ENCODE measurements around the gene RPL22L1. TPM values are rescaled to one million over a fixed set of nuclear protein-coding genes. Genes with fewer than 3 reads are reported as not detected.

The RPL22L1 gene
- total RNA-seq, 2 donors from 2014 or later, result 26.0 to 61.2 TPM

DNA sequence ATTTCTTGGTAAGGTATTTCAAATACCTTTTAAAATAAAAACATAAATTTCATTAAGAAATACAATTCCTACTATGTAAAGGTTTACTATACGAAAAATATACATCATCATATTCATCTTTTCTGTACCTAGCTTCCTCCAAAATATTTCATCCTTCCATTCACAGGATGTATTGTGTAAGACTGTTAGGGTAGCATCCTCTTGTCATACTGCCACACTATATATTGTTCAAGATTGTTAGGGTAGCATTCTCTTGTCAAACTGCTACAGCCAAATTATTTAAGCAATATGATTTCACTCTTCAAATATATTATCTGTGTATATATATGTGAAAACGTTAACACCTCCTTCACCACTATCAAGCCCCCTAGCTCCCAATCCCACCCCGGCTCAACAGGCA lies 3.5 kb downstream of the RPL22L1 start:
- no peak overlapping the region for H3K4me3 ChIP-seq
- intact Hi-C loops (cut with DNase I), result no loop called here
- WGBS, 2 donors, result 82 to 89% methylated on average over 3 of the region's 3 CpGs

DNA sequence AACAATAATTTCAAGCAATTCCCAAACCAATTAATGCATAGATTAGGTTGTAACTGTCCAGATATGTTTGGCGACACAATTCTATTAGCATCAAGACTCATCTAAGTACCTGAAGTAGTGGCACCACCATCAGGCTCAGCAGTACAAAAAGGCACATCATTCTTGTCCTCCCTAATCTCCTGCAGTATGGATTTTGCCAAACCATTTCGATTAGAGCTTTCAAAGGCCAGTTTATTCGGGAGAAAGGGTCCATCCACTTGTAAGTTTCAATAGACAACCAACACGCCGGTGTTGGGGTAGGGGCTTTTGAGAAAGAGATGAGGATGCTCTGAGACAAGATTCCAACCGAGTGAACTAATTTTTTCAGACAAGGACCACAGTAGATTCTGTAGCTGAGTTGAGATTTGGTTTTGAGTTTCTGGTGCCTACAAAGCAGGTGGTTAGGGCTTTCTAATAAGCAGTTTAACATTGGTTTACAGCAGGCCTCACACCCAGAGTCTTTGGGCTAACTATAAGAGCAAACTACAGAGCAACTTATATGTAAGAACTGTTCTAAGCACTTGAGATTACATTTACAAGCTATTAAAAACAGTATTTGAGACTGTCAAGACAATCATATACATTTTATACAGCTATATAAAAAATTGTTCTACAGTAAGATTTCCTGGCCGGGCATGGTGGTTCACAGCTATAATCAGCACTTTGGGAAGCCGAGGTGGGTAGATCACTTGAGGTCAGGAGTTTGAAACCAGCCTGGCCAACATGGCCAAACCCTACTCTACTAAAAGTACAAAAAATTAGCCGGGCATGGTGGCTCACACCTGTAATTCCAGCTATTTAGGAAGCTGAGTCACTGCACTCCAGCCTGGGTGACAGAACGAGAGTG lies 4.5 kb downstream of the RPL22L1 start:
- H3K36me3 ChIP-seq (replicated peaks in 1 of 2; ENCODE audit: insufficient read depth in 1 of 2, low read depth in 2 of 2), result peaks cover 0 to 15% of the 10 kb centered on the region in 2 donors
- H3K9me3 ChIP-seq, result no peaks in the 10 kb centered on the region
- peaks cover 24% of the 10 kb centered on the region for H3K4me1 ChIP-seq
- no peak overlapping the region for H3K27ac ChIP-seq
- DNase-seq, result no peak
- ATAC-seq, result no peak
- intact Hi-C loops (cut with DNase I), result no loop called here
- 75 to 80% methylated on average over 10 of the region's 10 CpGs for WGBS, 2 donors
- no peaks in the 10 kb centered on the region for H3K27me3 ChIP-seq
- H3K4me3 ChIP-seq, result no peak overlapping the region
- TF ChIP-seq, protein P1, sequence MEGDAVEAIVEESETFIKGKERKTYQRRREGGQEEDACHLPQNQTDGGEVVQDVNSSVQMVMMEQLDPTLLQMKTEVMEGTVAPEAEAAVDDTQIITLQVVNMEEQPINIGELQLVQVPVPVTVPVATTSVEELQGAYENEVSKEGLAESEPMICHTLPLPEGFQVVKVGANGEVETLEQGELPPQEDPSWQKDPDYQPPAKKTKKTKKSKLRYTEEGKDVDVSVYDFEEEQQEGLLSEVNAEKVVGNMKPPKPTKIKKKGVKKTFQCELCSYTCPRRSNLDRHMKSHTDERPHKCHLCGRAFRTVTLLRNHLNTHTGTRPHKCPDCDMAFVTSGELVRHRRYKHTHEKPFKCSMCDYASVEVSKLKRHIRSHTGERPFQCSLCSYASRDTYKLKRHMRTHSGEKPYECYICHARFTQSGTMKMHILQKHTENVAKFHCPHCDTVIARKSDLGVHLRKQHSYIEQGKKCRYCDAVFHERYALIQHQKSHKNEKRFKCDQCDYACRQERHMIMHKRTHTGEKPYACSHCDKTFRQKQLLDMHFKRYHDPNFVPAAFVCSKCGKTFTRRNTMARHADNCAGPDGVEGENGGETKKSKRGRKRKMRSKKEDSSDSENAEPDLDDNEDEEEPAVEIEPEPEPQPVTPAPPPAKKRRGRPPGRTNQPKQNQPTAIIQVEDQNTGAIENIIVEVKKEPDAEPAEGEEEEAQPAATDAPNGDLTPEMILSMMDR (IDR thresholded peaks at IDR 0.05), result no peak
- peak in 1 of 3 donors; percentile 14 for TF ChIP-seq POLR2A (IDR thresholded peaks at IDR 0.05)

More for the DNA sequence above, 3.5 kb downstream of the RPL22L1 start:
- no peak for ATAC-seq
- H3K9me3 ChIP-seq, result no peaks in the 10 kb centered on the region
- peaks cover 0 to 15% of the 10 kb centered on the region in 2 donors for H3K36me3 ChIP-seq (replicated peaks in 1 of 2; ENCODE audit: insufficient read depth in 1 of 2, low read depth in 2 of 2)
- no peak for DNase-seq
- H3K27me3 ChIP-seq, result no peaks in the 10 kb centered on the region
- TF ChIP-seq POLR2A (IDR thresholded peaks at IDR 0.05), result no peak
- TF ChIP-seq, protein P1 (IDR thresholded peaks at IDR 0.05), result no peak
- H3K4me1 ChIP-seq, result peaks cover 29% of the 10 kb centered on the region
- no peak overlapping the region for H3K27ac ChIP-seq

DNA sequence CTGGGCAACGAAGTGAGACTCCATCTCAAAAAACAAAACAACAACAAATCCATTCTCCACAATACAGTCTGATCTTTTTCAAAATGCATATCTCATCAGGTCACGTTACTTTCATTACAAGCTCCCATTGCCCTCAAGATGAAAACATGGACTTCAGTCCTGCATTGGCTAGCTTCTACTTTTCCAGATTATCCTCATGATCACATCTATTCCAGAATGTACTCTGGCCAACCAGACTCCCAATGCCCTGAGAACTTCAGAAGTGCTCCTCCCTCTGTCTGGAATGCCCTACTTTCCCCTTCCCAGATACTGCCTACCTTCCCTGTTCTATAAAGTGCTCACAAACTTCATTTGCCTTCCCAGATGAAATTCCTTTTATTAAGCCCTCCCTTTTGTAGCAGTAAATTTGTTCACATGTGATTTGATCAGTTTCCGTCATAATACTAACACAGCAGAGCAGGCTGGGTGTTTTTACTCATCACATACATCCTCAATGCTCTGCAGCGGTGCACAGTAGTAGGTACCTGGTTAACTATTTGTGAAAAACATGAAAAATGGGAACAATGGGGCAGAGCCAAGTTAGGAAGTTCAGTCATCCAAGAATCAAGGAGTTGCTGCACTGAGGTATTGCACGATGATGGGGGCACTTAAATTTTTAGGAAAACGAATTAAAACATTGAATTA lies 5.3 kb downstream of the RPL22L1 start:
- DNase-seq (no peak), ATAC-seq (no peak)
- Histone ChIP-seq H3K36me3 (replicated peaks in 1 of 2; ENCODE audit: insufficient read depth in 1 of 2, low read depth in 2 of 2) (peaks cover 0 to 15% of the 10 kb centered on the region in 2 donors), H3K27me3 (no peaks in the 10 kb centered on the region), H3K9me3 (no peaks in the 10 kb centered on the region), H3K27ac (no peak overlapping the region), H3K4me1 (peaks cover 23% of the 10 kb centered on the region), H3K4me3 (no peak overlapping the region)
- intact Hi-C loops (cut with DNase I), result no loop called here
- 73 to 75% methylated on average over 6 of the region's 6 CpGs for WGBS, 2 donors
- TF ChIP-seq, protein P1 (IDR thresholded peaks at IDR 0.05), result no peak
- no peak for TF ChIP-seq POLR2A (IDR thresholded peaks at IDR 0.05)

DNA sequence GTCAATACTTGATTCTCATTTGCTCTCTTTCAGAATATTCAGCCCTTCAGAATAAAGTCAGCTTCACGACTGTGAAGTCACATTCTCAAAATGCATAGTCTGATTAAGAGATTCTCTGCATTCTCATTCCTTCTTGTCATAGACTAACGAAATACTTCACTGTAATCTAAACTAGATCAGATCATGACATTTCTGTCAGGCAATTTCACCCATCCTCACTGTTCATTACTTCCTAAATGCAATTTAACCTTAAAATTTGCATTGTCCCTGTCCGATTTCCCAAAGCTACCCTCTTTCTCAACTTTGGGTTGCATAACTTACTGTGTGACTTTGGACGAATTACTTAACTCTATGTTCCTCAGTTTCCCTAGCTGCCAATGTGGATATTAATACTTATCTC lies 6.2 kb downstream of the RPL22L1 start:
- Histone ChIP-seq H3K27me3 (no peaks in the 10 kb centered on the region), H3K9me3 (no peaks in the 10 kb centered on the region), H3K4me3 (no peak overlapping the region), H3K36me3 (replicated peaks in 1 of 2; ENCODE audit: insufficient read depth in 1 of 2, low read depth in 2 of 2) (peaks cover 0 to 15% of the 10 kb centered on the region in 2 donors), H3K27ac (no peak overlapping the region), H3K4me1 (peaks cover 21% of the 10 kb centered on the region)
- no peak for ATAC-seq
- intact Hi-C loops (cut with DNase I), result no loop called here
- TF ChIP-seq POLR2A (IDR thresholded peaks at IDR 0.05), result no peak
- TF ChIP-seq, protein P1 (IDR thresholded peaks at IDR 0.05), result no peak
- no peak for DNase-seq
- 68 to 73% methylated on average over 4 of the region's 4 CpGs for WGBS, 2 donors
